HG03066 (cell line): ENCODE data around the gene EDARADD.
A peak's percentile ranks its signal among the peaks of the same experiment; 100 is the strongest.
"Not testable (repeated sequence)": the region's sequence is repeated elsewhere in the genome, so short reads cannot be mapped to it uniquely, and the experiment has no call there.

ENCODE experiments used
- ATAC-seq: cut with Tn5 transposase; IDR thresholded peaks from one replicate; pipeline ENCODE4 v1.9.1; 2021; ENCODE audit warnings: low read depth; ENCODE audit not compliant: unreplicated experiment

The EDARADD gene

GRCh38 chr1:236426215-236426614 lies 32.1 kb downstream of the EDARADD start:
- ATAC-seq, result no peak

- ATAC-seq, result no peak
Observed at GRCh38 chr1:236429715-236430274, 35.7 kb downstream of the EDARADD start.

GRCh38 chr1:236433819-236434315 lies 39.8 kb downstream of the EDARADD start:
- ATAC-seq, result no peak

GRCh38 chr1:236438614-236439013 lies 44.5 kb downstream of the EDARADD start:
- no peak for ATAC-seq

GRCh38 chr1:236440373-236440772 lies 46.3 kb downstream of the EDARADD start:
- no peak for ATAC-seq

- no peak for ATAC-seq
Observed at GRCh38 chr1:236450779-236451178, 56.7 kb downstream of the EDARADD start.

- ATAC-seq, result peak; percentile 55
Observed at GRCh38 chr1:236451796-236452373, 57.8 kb downstream of the EDARADD start.

GRCh38 chr1:236455243-236455642 lies 61.2 kb downstream of the EDARADD start:
- no peak for ATAC-seq

GRCh38 chr1:236457775-236458174 lies 63.7 kb downstream of the EDARADD start:
- no peak for ATAC-seq

- no peak for ATAC-seq
Observed at GRCh38 chr1:236458996-236459395, 64.9 kb downstream of the EDARADD start.

- ATAC-seq, result no peak
Observed at GRCh38 chr1:236460103-236460502, 66.0 kb downstream of the EDARADD start.

- not testable (repeated sequence) for ATAC-seq
Observed at GRCh38 chr1:236464197-236464596, 70.1 kb downstream of the EDARADD start.

GRCh38 chr1:236465231-236465958 lies 71.3 kb downstream of the EDARADD start:
- peak; percentile 37 for ATAC-seq

- peak; percentile 92 for ATAC-seq
Observed at GRCh38 chr1:236465959-236466303, 71.8 kb downstream of the EDARADD start.

GRCh38 chr1:236467327-236467641 lies 73.2 kb downstream of the EDARADD start:
- ATAC-seq, result no peak

- ATAC-seq, result no peak
Observed at GRCh38 chr1:236468625-236469024, 74.5 kb downstream of the EDARADD start.

- ATAC-seq, result no peak
Observed at GRCh38 chr1:236469466-236469865, 75.4 kb downstream of the EDARADD start.

- no peak for ATAC-seq
Observed at GRCh38 chr1:236471096-236471495, 77.0 kb downstream of the EDARADD start.

GRCh38 chr1:236471653-236472052 lies 77.6 kb downstream of the EDARADD start:
- ATAC-seq, result no peak

- ATAC-seq, result no peak
Observed at GRCh38 chr1:236472850-236473788, 79.0 kb downstream of the EDARADD start.

GRCh38 chr1:236476019-236476418 lies 81.9 kb downstream of the EDARADD start:
- no peak for ATAC-seq
